Glutamatergic neuron (in vitro differentiated cells): ENCODE results near the gene TTC24. TPM values are rescaled to one million over a fixed set of nuclear protein-coding genes. Genes with fewer than 3 reads are reported as not detected.
A peak's percentile ranks its signal among the peaks of the same experiment; 100 is the strongest.

Experiments used
- DNase-seq: peaks from one replicate; pipeline ENCODE4 v3.0.0; 2022
- H3K27ac Mint-ChIP-seq: one replicate; pipeline ENCODE4 v1.8.0; 2020; ENCODE audit warnings: mild to moderate bottlenecking, mixed read lengths, inconsistent platforms; ENCODE audit not compliant: unreplicated experiment
- H3K27me3 Mint-ChIP-seq: one replicate; pipeline ENCODE4 v1.8.0; 2020; ENCODE audit warnings: mild to moderate bottlenecking, moderate library complexity, mixed read lengths, inconsistent platforms; ENCODE audit not compliant: unreplicated experiment
- H3K36me3 Mint-ChIP-seq: one replicate; pipeline ENCODE4 v1.8.0; 2020; ENCODE audit warnings: mild to moderate bottlenecking, mixed read lengths, inconsistent platforms; ENCODE audit not compliant: unreplicated experiment
- H3K4me1 Mint-ChIP-seq: one replicate; pipeline ENCODE4 v1.8.0; 2020; ENCODE audit warnings: mild to moderate bottlenecking, low read depth, mixed read lengths, inconsistent platforms; ENCODE audit not compliant: unreplicated experiment
- H3K4me3 Mint-ChIP-seq: one replicate; pipeline ENCODE4 v1.8.0; 2020; ENCODE audit warnings: mild to moderate bottlenecking, mixed read lengths, inconsistent platforms; ENCODE audit not compliant: unreplicated experiment
- H3K9me3 Mint-ChIP-seq: one replicate; pipeline ENCODE4 v1.8.0; 2020; ENCODE audit warnings: mild to moderate bottlenecking, moderate library complexity, mixed read lengths, inconsistent platforms; ENCODE audit not compliant: unreplicated experiment
- total RNA-seq: library from RNA; stranded (reverse); fragmentation: NEBNext Ultra II Directional; extraction: Animal tissue kit (Norgen Biotek cat#: 25700); gene quantifications from one replicate; pipeline ENCODE4 v1.2.1, GENCODE V29; 2021; ENCODE audit not compliant: unreplicated experiment
- TF ChIP-seq, protein P1 (sequence below): fragments of 200-600 bp; sonication (generic); IDR thresholded peaks from one replicate; pipeline ENCODE4 v1.5.0; 2021; ENCODE audit not compliant: partially characterized antibody, unreplicated experiment

TTC24 gene
- total RNA-seq, 1 donor from 2014 or later: not detected

DNA sequence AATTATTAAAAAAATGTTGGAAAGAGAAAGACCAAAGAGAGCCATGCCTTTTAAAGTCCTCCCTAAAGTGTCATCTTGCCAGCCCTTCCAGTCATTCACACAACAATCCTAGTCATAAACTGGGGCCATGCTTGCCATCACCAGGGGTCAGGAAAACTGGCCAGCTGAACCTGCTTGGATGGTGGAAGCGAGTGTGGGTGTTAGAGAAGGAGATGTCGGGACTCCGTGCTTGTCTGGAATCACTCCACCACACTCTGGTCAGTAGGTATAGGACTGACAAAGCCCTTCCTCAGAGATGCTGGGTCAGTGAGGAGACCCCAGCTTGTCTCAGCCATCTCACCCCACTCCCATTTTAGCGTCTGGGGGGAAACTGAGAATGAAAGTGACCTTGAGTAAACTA, 36.4 kb downstream of the TTC24 start:
- no peaks in the 10 kb centered on the region for H3K36me3 Mint-ChIP-seq
- TF ChIP-seq, protein P1, sequence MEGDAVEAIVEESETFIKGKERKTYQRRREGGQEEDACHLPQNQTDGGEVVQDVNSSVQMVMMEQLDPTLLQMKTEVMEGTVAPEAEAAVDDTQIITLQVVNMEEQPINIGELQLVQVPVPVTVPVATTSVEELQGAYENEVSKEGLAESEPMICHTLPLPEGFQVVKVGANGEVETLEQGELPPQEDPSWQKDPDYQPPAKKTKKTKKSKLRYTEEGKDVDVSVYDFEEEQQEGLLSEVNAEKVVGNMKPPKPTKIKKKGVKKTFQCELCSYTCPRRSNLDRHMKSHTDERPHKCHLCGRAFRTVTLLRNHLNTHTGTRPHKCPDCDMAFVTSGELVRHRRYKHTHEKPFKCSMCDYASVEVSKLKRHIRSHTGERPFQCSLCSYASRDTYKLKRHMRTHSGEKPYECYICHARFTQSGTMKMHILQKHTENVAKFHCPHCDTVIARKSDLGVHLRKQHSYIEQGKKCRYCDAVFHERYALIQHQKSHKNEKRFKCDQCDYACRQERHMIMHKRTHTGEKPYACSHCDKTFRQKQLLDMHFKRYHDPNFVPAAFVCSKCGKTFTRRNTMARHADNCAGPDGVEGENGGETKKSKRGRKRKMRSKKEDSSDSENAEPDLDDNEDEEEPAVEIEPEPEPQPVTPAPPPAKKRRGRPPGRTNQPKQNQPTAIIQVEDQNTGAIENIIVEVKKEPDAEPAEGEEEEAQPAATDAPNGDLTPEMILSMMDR: no peak
- no peak overlapping the region for H3K27ac Mint-ChIP-seq
- H3K27me3 Mint-ChIP-seq: peaks cover 7% of the 10 kb centered on the region
- peaks cover 3% of the 10 kb centered on the region for H3K9me3 Mint-ChIP-seq
- no peak for DNase-seq
- peaks cover 10% of the 10 kb centered on the region for H3K4me1 Mint-ChIP-seq
- no peak overlapping the region for H3K4me3 Mint-ChIP-seq

DNA sequence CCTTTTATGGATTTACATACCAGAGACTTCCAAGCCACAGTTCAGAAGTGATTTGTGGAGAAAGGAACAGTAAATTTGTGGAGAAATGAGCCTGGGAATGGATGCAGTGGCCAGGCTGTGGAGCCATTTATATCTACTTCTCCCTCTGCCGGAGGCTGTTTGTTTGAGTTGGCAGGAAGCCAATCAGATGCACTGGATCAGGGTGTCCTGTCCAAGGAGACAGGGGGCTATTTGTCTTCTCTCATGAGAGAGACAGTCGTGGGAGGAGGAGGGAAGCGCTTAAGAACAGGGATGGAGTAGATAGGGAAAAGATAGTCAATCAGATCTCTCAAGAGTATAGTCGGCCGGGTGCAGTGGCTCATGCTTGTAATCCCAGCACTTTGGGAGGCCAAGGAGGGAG, 36.9 kb downstream of the TTC24 start:
- no peaks in the 10 kb centered on the region for H3K36me3 Mint-ChIP-seq
- peaks cover 8% of the 10 kb centered on the region for H3K27me3 Mint-ChIP-seq
- peaks cover 3% of the 10 kb centered on the region for H3K9me3 Mint-ChIP-seq
- H3K4me1 Mint-ChIP-seq: peaks cover 10% of the 10 kb centered on the region
- H3K4me3 Mint-ChIP-seq: no peak overlapping the region
- no peak overlapping the region for H3K27ac Mint-ChIP-seq
- TF ChIP-seq, protein P1: no peak
- no peak for DNase-seq

DNA sequence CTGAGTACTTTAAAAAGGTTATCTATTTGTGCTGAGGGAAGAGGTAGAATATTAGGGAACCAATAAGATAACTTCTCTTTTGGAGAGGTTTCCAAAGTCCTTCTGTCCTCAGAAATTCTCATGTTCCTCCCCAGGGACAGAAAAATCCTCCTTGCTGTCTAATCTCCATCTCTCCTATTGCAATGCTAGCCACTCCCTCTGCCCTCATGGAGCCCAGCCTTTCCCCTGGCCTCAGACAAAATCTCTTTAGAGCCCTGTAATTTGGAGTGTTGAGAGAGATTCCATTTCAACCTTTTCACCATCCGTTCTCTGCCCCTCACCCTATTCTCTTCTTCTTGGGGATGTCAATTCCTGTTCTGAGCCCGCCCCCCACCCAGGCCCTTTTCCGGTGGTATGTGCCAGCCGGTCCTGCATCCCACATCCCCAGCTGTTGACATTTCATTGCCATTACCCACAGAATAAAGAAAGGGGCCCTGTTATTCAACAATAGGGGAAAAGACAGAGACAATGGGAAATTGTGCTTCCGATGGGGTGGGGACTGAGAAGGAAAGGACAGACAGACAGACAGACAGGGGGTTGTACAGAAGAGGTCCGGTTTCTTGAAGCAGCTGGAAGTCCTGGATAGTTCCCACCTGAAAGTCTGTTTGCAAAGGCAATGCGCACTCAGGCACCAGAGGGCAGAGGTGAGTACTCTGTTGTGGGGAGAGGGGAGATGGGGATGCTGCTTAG, 39.5 kb downstream of the TTC24 start, which contains the start of gene HAPLN2:
Gene HAPLN2 (plus strand): TSS at position 563 of the 729 bp plus-strand sequence. CDS start 4,076 bp downstream, outside the sequence.
- H3K9me3 Mint-ChIP-seq: peaks cover 10% of the 10 kb centered on the region
- peaks cover 10% of the 10 kb centered on the region for H3K4me1 Mint-ChIP-seq
- TF ChIP-seq, protein P1: peak; percentile 15
- H3K27me3 Mint-ChIP-seq: peaks cover 21% of the 10 kb centered on the region
- no peak within 1 kb of the TSS for H3K27ac Mint-ChIP-seq
- peak; percentile 68 for DNase-seq
- H3K36me3 Mint-ChIP-seq: no peaks in the 10 kb centered on the region
- H3K4me3 Mint-ChIP-seq: no peak within 1 kb of the TSS

DNA sequence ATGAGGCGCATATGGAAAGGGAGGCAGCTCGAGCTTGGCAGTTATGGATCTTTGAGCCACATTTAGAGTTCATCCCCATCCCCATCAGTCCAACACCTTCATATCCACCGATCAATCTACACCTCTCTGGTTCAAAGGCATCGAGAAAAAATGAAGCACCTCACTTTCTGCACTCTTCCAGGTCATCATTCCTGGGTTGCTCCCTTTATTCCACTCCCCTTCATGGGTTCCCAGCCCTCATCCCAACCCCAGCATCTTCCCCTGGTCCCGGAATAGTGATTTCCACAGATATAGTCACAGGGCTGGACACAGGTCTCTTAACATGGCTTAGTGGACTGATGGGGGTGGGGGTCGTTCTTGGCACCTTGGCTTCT, 40.0 kb downstream of the TTC24 start:
- no peak for DNase-seq
- Mint-ChIP-seq H3K27ac (no peak overlapping the region), H3K4me1 (peaks cover 10% of the 10 kb centered on the region), H3K36me3 (no peaks in the 10 kb centered on the region), H3K9me3 (peaks cover 10% of the 10 kb centered on the region), H3K4me3 (no peak overlapping the region), H3K27me3 (peaks cover 21% of the 10 kb centered on the region)
- TF ChIP-seq, protein P1: no peak

DNA sequence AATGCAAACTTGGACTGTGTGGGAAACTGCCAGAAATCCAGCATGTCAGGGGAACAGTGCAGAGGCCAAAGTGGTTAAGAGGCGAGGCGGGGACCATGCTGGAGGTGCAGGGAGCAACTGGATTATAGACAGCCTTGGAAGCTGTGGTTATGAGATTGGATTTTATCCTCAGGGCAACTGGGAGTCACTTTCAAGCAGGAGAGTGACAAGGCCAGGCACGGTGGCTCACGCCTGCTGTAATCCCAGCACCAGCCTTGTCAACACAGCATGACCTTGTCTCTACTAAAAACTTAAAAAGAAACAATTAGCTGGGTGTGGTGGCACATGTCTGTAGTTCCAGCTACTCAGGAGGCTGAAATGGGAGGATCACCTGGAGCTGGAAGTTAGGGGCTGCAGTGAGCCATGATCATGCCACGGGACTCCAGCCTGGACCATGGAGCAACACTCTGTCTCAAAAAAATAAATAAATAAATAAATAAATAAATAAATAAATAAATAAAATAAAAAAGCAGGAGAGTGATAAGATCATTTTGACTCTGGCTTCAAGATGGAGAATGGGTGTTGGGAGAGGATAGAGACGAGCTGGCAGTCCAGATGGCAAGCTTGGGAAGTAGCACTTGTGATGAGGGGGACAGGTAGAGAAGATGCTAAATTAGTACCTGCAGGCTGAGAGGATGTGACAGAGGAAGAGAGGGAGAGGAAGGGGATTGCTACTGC, 43.2 kb downstream of the TTC24 start:
- Mint-ChIP-seq H3K4me1 (peaks cover 8% of the 10 kb centered on the region), H3K9me3 (peaks cover 10% of the 10 kb centered on the region), H3K27me3 (peaks cover 28% of the 10 kb centered on the region), H3K36me3 (no peaks in the 10 kb centered on the region), H3K27ac (no peak overlapping the region), H3K4me3 (no peak overlapping the region)
- no peak for DNase-seq
- TF ChIP-seq, protein P1: no peak
